ENCODE measurements around the gene U2SURP. TPM values are rescaled to one million over a fixed set of nuclear protein-coding genes. Genes with fewer than 3 reads are reported as not detected.

Gene U2SURP
- total and polyA plus RNA-seq, 2 experiments from 2014 or later, result 40.2 to 66.1 TPM

DNA sequence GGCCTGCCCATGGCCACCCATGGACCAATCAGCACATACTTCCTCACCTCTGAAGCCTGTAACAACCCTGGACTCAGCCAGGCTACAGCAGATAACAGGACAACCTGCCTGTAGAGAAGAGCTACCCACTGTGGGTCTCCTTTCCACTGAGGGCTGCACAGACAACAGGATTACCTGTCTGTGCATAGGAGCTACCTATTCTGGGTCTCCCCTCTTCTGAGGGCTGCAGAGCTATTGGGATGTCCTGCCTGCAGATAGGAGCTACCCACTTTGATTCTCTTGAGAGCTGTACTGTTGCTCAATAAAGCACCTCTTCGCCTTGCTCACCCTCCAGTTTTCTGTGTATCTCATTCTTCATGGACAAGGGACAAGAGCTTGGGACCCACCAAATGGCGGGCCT lies 94.4 kb downstream of the U2SURP start:
- in situ Hi-C loops (cut with MboI), result no loop called here
- Histone ChIP-seq H3K9ac (no peak overlapping the region), H3K9me2 (ENCODE audit: insufficient read depth) (no peaks in the 10 kb centered on the region), H3K27ac (no peak overlapping the region), H3K4me2 (ENCODE audit: unreplicated experiment) (no peak overlapping the region), H3K27me3 (replicated peaks; ENCODE audit: insufficient read depth) (peaks cover 19% of the 10 kb centered on the region; the same call in 1 of the 2 replicates), H3K79me2 (ENCODE audit: insufficient read depth) (no peaks in the 10 kb centered on the region), H3K36me3 (ENCODE audit: low read depth) (no peaks in the 10 kb centered on the region), H4K20me1 (ENCODE audit: insufficient read depth) (no peaks in the 10 kb centered on the region), H3K4me1 (ENCODE audit: insufficient read depth) (no peaks in the 10 kb centered on the region), H2AFZ (no peak overlapping the region), H3F3A (ENCODE audit: insufficient read depth) (no peaks in the 10 kb centered on the region), H3K4me3 (no peak overlapping the region), H3K9me3 (ENCODE audit: low read depth) (no peaks in the 10 kb centered on the region)
- no peak for DNase-seq
- TF ChIP-seq EZH2phosphoT487 (IDR thresholded peaks at IDR 0.05; ENCODE audit: insufficient read depth, low read depth) (no peak), EZH2 (IDR thresholded peaks at IDR 0.05; ENCODE audit: insufficient read depth, poor library complexity, severe bottlenecking) (no peak)
- 57 to 67% methylated on average over 2 of the region's 2 CpGs for WGBS, 2 experiments (ENCODE audit: low coverage in 1 of 2, low lambda C conversion rate in 2 of 2, missing lambda C conversion rate in 2 of 2)

DNA sequence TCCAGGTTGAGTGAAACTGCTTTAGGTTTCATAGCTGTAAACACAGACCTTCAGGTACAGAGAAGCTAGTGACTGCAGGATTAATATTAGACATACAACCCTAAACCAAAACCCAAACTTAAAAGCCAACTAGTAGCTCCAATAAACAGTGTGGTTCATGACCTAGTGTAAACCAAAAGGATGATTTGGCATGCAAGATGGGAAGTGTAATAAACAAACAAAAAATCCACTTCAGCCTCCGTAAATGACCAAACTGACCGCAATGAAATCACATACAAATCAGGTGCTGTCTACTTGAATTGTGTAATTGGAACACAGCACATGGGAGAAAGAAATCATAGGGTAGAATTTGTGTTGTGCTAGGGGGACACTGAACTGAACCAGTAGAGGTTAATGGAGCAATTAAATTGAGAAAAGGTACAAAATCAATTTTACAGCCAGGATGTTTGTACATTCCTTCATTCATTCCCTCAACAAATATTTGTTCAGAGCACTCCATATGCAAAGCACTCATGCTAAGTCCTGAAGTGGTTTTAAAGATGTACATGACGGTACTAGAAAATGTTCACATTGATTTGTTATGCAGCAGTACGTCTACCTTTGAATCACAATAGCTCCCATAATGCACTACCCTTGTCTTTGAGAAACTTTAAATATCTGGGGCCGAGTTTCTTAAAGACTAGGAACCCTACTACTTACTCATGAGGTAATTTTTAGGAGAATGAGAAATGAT lies 96.8 kb downstream of the U2SURP start:
- no peak overlapping the region for H3K4me3 ChIP-seq
- H3K4me1 ChIP-seq (ENCODE audit: insufficient read depth), result no peaks in the 10 kb centered on the region
- peaks cover 21% of the 10 kb centered on the region; the same call in 1 of the 2 replicates for H3K27me3 ChIP-seq (replicated peaks; ENCODE audit: insufficient read depth)
- H3F3A ChIP-seq (ENCODE audit: insufficient read depth), result no peaks in the 10 kb centered on the region
- no peaks in the 10 kb centered on the region for H3K9me2 ChIP-seq (ENCODE audit: insufficient read depth)
- H4K20me1 ChIP-seq (ENCODE audit: insufficient read depth), result no peaks in the 10 kb centered on the region
- H3K4me2 ChIP-seq (ENCODE audit: unreplicated experiment), result no peak overlapping the region
- 60 to 73% methylated on average over 5 of the region's 5 CpGs for WGBS, 2 experiments (ENCODE audit: low coverage in 1 of 2, low lambda C conversion rate in 2 of 2, missing lambda C conversion rate in 2 of 2)
- no peaks in the 10 kb centered on the region for H3K79me2 ChIP-seq (ENCODE audit: insufficient read depth)
- H3K9ac ChIP-seq, result no peak overlapping the region
- H3K36me3 ChIP-seq (ENCODE audit: low read depth), result no peaks in the 10 kb centered on the region
- no peak overlapping the region for H3K27ac ChIP-seq
- DNase-seq, result no peak
- in situ Hi-C loops (cut with MboI), result no loop called here
- no peak overlapping the region for H2AFZ ChIP-seq
- no peak for TF ChIP-seq EZH2phosphoT487 (IDR thresholded peaks at IDR 0.05; ENCODE audit: insufficient read depth, low read depth)
- no peak for TF ChIP-seq EZH2 (IDR thresholded peaks at IDR 0.05; ENCODE audit: insufficient read depth, poor library complexity, severe bottlenecking)
- H3K9me3 ChIP-seq (ENCODE audit: low read depth), result no peaks in the 10 kb centered on the region

DNA sequence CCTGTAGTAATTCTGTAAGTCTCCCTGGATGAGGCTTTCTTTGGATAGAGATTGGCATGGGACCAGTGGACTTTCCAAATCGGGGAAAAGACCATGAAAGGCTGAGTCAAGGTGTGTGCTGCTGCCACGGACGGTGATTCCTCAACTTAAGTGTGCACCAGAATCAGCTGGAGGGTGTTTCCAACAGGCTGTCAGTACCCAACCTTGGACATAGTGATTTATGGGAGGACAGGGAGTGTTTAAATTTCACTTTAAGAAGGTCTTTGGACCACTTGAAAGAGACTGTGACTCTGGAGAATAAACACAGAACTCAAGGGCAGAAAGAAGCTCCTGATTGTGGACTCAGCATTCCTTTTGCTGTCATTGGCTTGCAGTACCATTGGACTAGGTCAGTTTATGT lies 97.8 kb downstream of the U2SURP start:
- Histone ChIP-seq H3K4me2 (ENCODE audit: unreplicated experiment) (no peak overlapping the region), H3K9me3 (ENCODE audit: low read depth) (no peaks in the 10 kb centered on the region), H3K27ac (no peak overlapping the region), H3K4me3 (no peak overlapping the region), H4K20me1 (ENCODE audit: insufficient read depth) (no peaks in the 10 kb centered on the region), H3K4me1 (ENCODE audit: insufficient read depth) (no peaks in the 10 kb centered on the region), H3K9ac (no peak overlapping the region), H3K9me2 (ENCODE audit: insufficient read depth) (no peaks in the 10 kb centered on the region), H3F3A (ENCODE audit: insufficient read depth) (no peaks in the 10 kb centered on the region), H3K27me3 (replicated peaks; ENCODE audit: insufficient read depth) (peaks cover 21% of the 10 kb centered on the region; the same call in 1 of the 2 replicates), H3K36me3 (ENCODE audit: low read depth) (no peaks in the 10 kb centered on the region), H2AFZ (no peak overlapping the region), H3K79me2 (ENCODE audit: insufficient read depth) (no peaks in the 10 kb centered on the region)
- WGBS, 2 experiments (ENCODE audit: low coverage in 1 of 2, low lambda C conversion rate in 2 of 2, missing lambda C conversion rate in 2 of 2), result 75 to 86% methylated on average over 3 of the region's 3 CpGs
- in situ Hi-C loops (cut with MboI), result no loop called here
- no peak for TF ChIP-seq EZH2phosphoT487 (IDR thresholded peaks at IDR 0.05; ENCODE audit: insufficient read depth, low read depth)
- no peak for TF ChIP-seq EZH2 (IDR thresholded peaks at IDR 0.05; ENCODE audit: insufficient read depth, poor library complexity, severe bottlenecking)
- DNase-seq, result no peak

DNA sequence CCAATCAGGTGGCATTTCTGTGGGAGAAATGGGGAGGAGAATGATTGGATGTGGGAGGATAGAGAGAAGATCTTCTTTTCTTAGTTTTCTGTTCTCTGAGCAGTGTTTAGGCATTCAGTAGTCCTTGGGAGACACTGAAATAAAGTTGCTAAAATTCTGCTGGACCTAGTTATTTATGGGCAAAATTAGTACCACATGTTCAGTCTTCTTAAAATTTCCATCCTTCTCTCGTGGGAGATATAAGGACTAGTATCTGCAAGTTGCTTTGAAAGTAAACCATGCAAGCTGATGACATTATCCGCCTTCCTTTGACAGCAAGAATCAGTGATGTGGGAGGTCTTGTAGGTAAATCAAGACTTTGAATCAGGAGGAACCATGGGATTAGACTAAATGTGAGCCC lies 98.3 kb downstream of the U2SURP start:
- H3K4me2 ChIP-seq (ENCODE audit: unreplicated experiment), result no peak overlapping the region
- H2AFZ ChIP-seq, result no peak overlapping the region
- H3K27me3 ChIP-seq (replicated peaks; ENCODE audit: insufficient read depth), result peaks cover 21% of the 10 kb centered on the region; the same call in 1 of the 2 replicates
- no peaks in the 10 kb centered on the region for H3K4me1 ChIP-seq (ENCODE audit: insufficient read depth)
- no peaks in the 10 kb centered on the region for H3F3A ChIP-seq (ENCODE audit: insufficient read depth)
- no peaks in the 10 kb centered on the region for H3K9me3 ChIP-seq (ENCODE audit: low read depth)
- TF ChIP-seq EZH2 (IDR thresholded peaks at IDR 0.05; ENCODE audit: insufficient read depth, poor library complexity, severe bottlenecking) (no peak), EZH2phosphoT487 (IDR thresholded peaks at IDR 0.05; ENCODE audit: insufficient read depth, low read depth) (no peak)
- no peaks in the 10 kb centered on the region for H3K79me2 ChIP-seq (ENCODE audit: insufficient read depth)
- DNase-seq, result no peak
- in situ Hi-C loops (cut with MboI), result no loop called here
- 18 to 29% methylated on average over 2 of the region's 2 CpGs for WGBS, 2 experiments (ENCODE audit: low coverage in 1 of 2, low lambda C conversion rate in 2 of 2, missing lambda C conversion rate in 2 of 2)
- H3K4me3 ChIP-seq, result no peak overlapping the region
- no peaks in the 10 kb centered on the region for H3K9me2 ChIP-seq (ENCODE audit: insufficient read depth)
- no peaks in the 10 kb centered on the region for H3K36me3 ChIP-seq (ENCODE audit: low read depth)
- no peak overlapping the region for H3K27ac ChIP-seq
- H3K9ac ChIP-seq, result no peak overlapping the region
- no peaks in the 10 kb centered on the region for H4K20me1 ChIP-seq (ENCODE audit: insufficient read depth)

All from GM23248 (cell line).